ENCODE data around the gene GABRB1.

The GABRB1 gene

DNA sequence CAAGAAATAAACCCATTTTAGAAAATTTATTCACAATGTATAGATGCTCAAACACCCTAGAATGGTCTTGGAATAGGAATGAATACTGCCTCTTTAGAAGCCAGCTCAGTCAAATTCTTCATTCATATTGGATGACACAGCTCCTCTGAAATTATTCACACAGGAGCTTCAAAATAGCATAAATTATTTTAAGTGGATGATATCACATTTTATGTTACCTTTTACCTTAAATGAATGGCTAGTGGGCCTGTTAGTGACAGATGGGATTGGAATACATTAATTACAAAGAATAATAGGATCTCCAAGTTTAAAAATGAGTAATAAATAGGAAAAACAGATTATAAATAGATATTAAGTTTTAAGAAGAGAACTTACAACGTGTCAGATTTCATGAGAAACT, 184.4 kb downstream of the GABRB1 start:
- H3K4me3 ChIP-seq (ENCODE audit: low read depth, low read length), result no peak overlapping the region
- H3K9me3 ChIP-seq (ENCODE audit: control insufficient read depth, insufficient read depth, low read depth, low read length), result no peaks in the 10 kb centered on the region

DNA sequence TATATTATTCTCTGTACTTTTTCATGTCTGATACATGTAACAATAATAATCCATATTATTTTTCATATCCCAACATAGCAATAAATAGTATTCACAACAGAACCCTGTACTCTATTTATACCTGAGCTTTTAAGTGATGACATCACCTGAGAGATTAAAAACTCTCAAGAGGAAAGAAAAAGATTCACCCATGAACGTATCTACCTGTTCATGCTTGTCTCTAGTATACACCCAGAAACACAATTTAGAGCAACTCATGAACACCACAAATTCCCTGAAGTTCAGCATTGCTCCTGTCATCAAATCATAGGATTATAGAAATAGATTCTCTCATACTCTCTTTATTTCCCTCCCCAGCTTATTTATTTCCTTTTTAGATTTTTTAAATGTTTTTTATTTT, 185.9 kb downstream of the GABRB1 start:
- POLR2A ChIA-PET, result no interaction called here
- CTCF ChIA-PET, result interaction anchor here (0.6 kb wide), 1 partner anchor 221 kb away, joined by 4 read pairs; no protein-coding TSS in a partner anchor
- H3K4me3 ChIP-seq (ENCODE audit: low read depth, low read length), result no peak overlapping the region
- TF ChIP-seq, protein P1, sequence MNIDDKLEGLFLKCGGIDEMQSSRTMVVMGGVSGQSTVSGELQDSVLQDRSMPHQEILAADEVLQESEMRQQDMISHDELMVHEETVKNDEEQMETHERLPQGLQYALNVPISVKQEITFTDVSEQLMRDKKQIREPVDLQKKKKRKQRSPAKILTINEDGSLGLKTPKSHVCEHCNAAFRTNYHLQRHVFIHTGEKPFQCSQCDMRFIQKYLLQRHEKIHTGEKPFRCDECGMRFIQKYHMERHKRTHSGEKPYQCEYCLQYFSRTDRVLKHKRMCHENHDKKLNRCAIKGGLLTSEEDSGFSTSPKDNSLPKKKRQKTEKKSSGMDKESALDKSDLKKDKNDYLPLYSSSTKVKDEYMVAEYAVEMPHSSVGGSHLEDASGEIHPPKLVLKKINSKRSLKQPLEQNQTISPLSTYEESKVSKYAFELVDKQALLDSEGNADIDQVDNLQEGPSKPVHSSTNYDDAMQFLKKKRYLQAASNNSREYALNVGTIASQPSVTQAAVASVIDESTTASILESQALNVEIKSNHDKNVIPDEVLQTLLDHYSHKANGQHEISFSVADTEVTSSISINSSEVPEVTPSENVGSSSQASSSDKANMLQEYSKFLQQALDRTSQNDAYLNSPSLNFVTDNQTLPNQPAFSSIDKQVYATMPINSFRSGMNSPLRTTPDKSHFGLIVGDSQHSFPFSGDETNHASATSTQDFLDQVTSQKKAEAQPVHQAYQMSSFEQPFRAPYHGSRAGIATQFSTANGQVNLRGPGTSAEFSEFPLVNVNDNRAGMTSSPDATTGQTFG (tag by site-specific recombination; IDR thresholded peaks at IDR 0.05; ENCODE audit: borderline replicate concordance), result no peak
- no peak for TF ChIP-seq ZNF350 (tag by site-specific recombination; IDR thresholded peaks at IDR 0.05)
- H3K4me1 ChIP-seq (ENCODE audit: control insufficient read depth, insufficient read depth, low read length), result no peaks in the 10 kb centered on the region
- H3K36me3 ChIP-seq (ENCODE audit: control insufficient read depth in 2 of 2, insufficient read depth in 1 of 2, low read length in 2 of 2), result no peaks in the 10 kb centered on the region
- no peak overlapping the region for H3K27ac ChIP-seq (ENCODE audit: extremely low read depth, low read depth, low read length)
- no peaks in the 10 kb centered on the region for H3K9me3 ChIP-seq (ENCODE audit: control insufficient read depth, insufficient read depth, low read depth, low read length)

More for the DNA sequence above, 184.4 kb downstream of the GABRB1 start:
- POLR2A ChIA-PET, result no interaction called here
- CTCF ChIA-PET, result no interaction called here
- H3K36me3 ChIP-seq (ENCODE audit: control insufficient read depth in 2 of 2, insufficient read depth in 1 of 2, low read length in 2 of 2), result no peaks in the 10 kb centered on the region
- H3K27ac ChIP-seq (ENCODE audit: extremely low read depth, low read depth, low read length), result no peak overlapping the region
- no peak for TF ChIP-seq ZNF223 (tag by site-specific recombination; IDR thresholded peaks at IDR 0.05)
- TF ChIP-seq ZSCAN16 (tag by site-specific recombination; IDR thresholded peaks at IDR 0.05), result no peak
- TF ChIP-seq, protein P2, sequence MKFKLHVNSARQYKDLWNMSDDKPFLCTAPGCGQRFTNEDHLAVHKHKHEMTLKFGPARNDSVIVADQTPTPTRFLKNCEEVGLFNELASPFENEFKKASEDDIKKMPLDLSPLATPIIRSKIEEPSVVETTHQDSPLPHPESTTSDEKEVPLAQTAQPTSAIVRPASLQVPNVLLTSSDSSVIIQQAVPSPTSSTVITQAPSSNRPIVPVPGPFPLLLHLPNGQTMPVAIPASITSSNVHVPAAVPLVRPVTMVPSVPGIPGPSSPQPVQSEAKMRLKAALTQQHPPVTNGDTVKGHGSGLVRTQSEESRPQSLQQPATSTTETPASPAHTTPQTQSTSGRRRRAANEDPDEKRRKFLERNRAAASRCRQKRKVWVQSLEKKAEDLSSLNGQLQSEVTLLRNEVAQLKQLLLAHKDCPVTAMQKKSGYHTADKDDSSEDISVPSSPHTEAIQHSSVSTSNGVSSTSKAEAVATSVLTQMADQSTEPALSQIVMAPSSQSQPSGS (tag by site-specific recombination; IDR thresholded peaks at IDR 0.05; ENCODE audit: low read depth), result no peak
- TF ChIP-seq ZNF404 (tag by site-specific recombination; IDR thresholded peaks at IDR 0.05), result no peak
- TF ChIP-seq ZNF473 (tag by site-specific recombination; IDR thresholded peaks at IDR 0.05), result no peak
- no peak for TF ChIP-seq ZNF366 (tag by site-specific recombination; conservative IDR thresholded peaks at IDR 0.05)
- TF ChIP-seq, protein P3, sequence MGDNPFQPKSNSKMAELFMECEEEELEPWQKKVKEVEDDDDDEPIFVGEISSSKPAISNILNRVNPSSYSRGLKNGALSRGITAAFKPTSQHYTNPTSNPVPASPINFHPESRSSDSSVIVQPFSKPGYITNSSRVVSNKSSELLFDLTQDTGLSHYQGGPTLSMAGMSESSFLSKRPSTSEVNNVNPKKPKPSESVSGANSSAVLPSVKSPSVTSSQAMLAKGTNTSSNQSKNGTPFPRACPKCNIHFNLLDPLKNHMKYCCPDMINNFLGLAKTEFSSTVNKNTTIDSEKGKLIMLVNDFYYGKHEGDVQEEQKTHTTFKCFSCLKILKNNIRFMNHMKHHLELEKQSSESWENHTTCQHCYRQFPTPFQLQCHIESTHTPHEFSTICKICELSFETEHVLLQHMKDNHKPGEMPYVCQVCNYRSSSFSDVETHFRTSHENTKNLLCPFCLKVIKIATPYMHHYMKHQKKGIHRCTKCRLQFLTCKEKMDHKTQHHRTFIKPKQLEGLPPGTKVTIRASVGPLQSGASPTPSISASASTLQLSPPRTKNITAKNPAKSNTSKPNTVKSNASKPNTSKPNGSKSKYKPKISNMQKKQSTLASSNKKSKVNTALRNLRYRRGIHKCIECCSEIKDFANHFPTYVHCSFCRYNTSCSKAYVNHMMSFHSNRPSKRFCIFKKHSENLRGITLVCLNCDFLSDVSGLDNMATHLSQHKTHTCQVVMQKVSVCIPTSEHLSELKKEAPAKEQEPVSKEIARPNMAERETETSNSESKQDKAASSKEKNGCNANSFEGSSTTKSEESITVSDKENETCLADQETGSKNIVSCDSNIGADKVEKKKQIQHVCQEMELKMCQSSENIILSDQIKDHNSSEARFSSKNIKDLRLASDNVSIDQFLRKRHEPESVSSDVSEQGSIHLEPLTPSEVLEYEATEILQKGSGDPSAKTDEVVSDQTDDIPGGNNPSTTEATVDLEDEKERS (tag by site-specific recombination; IDR thresholded peaks at IDR 0.05), result no peak
- no peak for TF ChIP-seq ZNF600 (tag by site-specific recombination; IDR thresholded peaks at IDR 0.05)
- TF ChIP-seq ZNF2 (tag by site-specific recombination; IDR thresholded peaks at IDR 0.05), result no peak
- no peak for TF ChIP-seq PRDM1 (tag by site-specific recombination; IDR thresholded peaks at IDR 0.05)
- no peak for TF ChIP-seq ZNF214 (tag by site-specific recombination; IDR thresholded peaks at IDR 0.05; ENCODE audit: borderline replicate concordance)
- TF ChIP-seq ZNF423 (tag by site-specific recombination; IDR thresholded peaks at IDR 0.05), result no peak
- no peak for TF ChIP-seq ZNF211 (tag by site-specific recombination; IDR thresholded peaks at IDR 0.05; ENCODE audit: low read depth)
- TF ChIP-seq, protein P4, sequence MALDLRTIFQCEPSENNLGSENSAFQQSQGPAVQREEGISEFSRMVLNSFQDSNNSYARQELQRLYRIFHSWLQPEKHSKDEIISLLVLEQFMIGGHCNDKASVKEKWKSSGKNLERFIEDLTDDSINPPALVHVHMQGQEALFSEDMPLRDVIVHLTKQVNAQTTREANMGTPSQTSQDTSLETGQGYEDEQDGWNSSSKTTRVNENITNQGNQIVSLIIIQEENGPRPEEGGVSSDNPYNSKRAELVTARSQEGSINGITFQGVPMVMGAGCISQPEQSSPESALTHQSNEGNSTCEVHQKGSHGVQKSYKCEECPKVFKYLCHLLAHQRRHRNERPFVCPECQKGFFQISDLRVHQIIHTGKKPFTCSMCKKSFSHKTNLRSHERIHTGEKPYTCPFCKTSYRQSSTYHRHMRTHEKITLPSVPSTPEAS (tag by site-specific recombination; IDR thresholded peaks at IDR 0.05), result no peak
- TF ChIP-seq, protein P5, sequence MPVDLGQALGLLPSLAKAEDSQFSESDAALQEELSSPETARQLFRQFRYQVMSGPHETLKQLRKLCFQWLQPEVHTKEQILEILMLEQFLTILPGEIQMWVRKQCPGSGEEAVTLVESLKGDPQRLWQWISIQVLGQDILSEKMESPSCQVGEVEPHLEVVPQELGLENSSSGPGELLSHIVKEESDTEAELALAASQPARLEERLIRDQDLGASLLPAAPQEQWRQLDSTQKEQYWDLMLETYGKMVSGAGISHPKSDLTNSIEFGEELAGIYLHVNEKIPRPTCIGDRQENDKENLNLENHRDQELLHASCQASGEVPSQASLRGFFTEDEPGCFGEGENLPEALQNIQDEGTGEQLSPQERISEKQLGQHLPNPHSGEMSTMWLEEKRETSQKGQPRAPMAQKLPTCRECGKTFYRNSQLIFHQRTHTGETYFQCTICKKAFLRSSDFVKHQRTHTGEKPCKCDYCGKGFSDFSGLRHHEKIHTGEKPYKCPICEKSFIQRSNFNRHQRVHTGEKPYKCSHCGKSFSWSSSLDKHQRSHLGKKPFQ (tag by site-specific recombination; IDR thresholded peaks at IDR 0.05), result no peak
- TF ChIP-seq ZNF747 (tag by site-specific recombination; IDR thresholded peaks at IDR 0.05), result no peak
- TF ChIP-seq SALL2 (tag by site-specific recombination; IDR thresholded peaks at IDR 0.05; ENCODE audit: borderline replicate concordance), result no peak
- TF ChIP-seq BCL11B (tag by site-specific recombination; IDR thresholded peaks at IDR 0.05; ENCODE audit: low read depth), result no peak
- TF ChIP-seq ZBTB1 (tag by site-specific recombination; IDR thresholded peaks at IDR 0.05), result no peak
- H3K4me1 ChIP-seq (ENCODE audit: control insufficient read depth, insufficient read depth, low read length), result no peaks in the 10 kb centered on the region
